ENCODE data around the gene MPPED2.

GRCh38 chr11:30377347-30377746 lies 208.8 kb downstream of the MPPED2 start:
- TF ChIP-seq EZH2 (IDR thresholded peaks at IDR 0.05; ENCODE audit: borderline replicate concordance, control insufficient read depth, low read depth, low read length) (no peak), TBL1XR1 (IDR thresholded peaks at IDR 0.05; ENCODE audit: low read depth, low read length) (no peak), EGR1 (IDR thresholded peaks at IDR 0.05; ENCODE audit: borderline replicate concordance in 1 of 2, low read depth in 2 of 2, low read length in 2 of 2) (no peak)
- TF ChIP-seq, protein P1, sequence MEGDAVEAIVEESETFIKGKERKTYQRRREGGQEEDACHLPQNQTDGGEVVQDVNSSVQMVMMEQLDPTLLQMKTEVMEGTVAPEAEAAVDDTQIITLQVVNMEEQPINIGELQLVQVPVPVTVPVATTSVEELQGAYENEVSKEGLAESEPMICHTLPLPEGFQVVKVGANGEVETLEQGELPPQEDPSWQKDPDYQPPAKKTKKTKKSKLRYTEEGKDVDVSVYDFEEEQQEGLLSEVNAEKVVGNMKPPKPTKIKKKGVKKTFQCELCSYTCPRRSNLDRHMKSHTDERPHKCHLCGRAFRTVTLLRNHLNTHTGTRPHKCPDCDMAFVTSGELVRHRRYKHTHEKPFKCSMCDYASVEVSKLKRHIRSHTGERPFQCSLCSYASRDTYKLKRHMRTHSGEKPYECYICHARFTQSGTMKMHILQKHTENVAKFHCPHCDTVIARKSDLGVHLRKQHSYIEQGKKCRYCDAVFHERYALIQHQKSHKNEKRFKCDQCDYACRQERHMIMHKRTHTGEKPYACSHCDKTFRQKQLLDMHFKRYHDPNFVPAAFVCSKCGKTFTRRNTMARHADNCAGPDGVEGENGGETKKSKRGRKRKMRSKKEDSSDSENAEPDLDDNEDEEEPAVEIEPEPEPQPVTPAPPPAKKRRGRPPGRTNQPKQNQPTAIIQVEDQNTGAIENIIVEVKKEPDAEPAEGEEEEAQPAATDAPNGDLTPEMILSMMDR (IDR thresholded peaks at IDR 0.05 in 2 of 3, conservative IDR thresholded peaks at IDR 0.05 in 1 of 3; ENCODE audit: control insufficient read depth in 2 of 3, extremely low read depth in 1 of 3, insufficient read depth in 1 of 3, low read depth in 3 of 3, low read length in 3 of 3), result no peak

Data from GM12878 (cell line).